ENCODE data around the gene GUCY2F. TPM values are rescaled to one million over a fixed set of nuclear protein-coding genes. Genes with fewer than 3 reads are reported as not detected.

GUCY2F gene
- total RNA-seq, 1 donor, result under 0.01 TPM

- no peak overlapping the region for H3K4me3 ChIP-seq (ENCODE audit: low read depth, low read length)
- DNase-seq (ENCODE audit: low read depth), result no peak
- no peak for TF ChIP-seq CTCF (IDR thresholded peaks at IDR 0.05; ENCODE audit: insufficient read depth, low read depth, low read length)
These were observed 154.6 kb downstream of the GUCY2F start for GRCh38 chrX:109327251-109327650.

Other genes starting within 250 kb of the GUCY2F start
- 8.7 and 11.2 TPM in 2 replicates for gene NXT2, start 54.8 kb upstream of the GUCY2F start, total RNA-seq
- gene KCNE5, start 143.1 kb upstream of the GUCY2F start, total RNA-seq, result 0.32 TPM in 1 of 2 replicates, not detected in the other